A673 (cell line): ENCODE results near the gene MANEAL. TPM values are rescaled to one million over a fixed set of nuclear protein-coding genes. Genes with fewer than 3 reads are reported as not detected.

Source experiments
- BruUV-seq: library from RNA; stranded (reverse); fragments of 400-500 nt; replicated peaks from 2 replicates; lab custom pipeline; 2021; lab: Mats Ljungman, UMichigan
- CTCF ChIA-PET: fragments of 300-600 bp; sonication (Branson Sonifier 250); formaldehyde crosslinking; loops from one replicate; lab custom pipeline; 2022; ENCODE audit warnings: antibody characterized with exemption; lab: Charles Lee
- POLR2A ChIA-PET: fragments of 300-600 bp; sonication (Branson Sonifier 250); formaldehyde crosslinking; loops from one replicate; lab custom pipeline; 2022; ENCODE audit warnings: antibody characterized with exemption; ENCODE audit not compliant: low non-redundant PET; lab: Charles Lee
- DNase-seq: peaks from one replicate; pipeline ENCODE4 v3.0.0-alpha.2; 2015; ENCODE audit warnings: low spot score
- H3K27ac ChIP-seq: fragments of 200-600 bp; sonication (generic); 2 replicates; pipeline ENCODE4 v1.5.1; 2016; ENCODE audit warnings: mixed run types, low read depth, mild to moderate bottlenecking, mixed read lengths, antibody characterized with exemption, low read length; ENCODE audit not compliant: poor library complexity, severe bottlenecking
- H3K27me3 ChIP-seq: fragments of 200-600 bp; sonication (generic); replicated peaks from 2 replicates; pipeline ENCODE4 v1.6.1; 2017; ENCODE audit warnings: mixed run types, low read depth, mild to moderate bottlenecking, mixed read lengths, antibody characterized with exemption, low read length; ENCODE audit not compliant: insufficient read depth, poor library complexity
- H3K36me3 ChIP-seq: fragments of 200-600 bp; sonication (generic); 2 replicates; pipeline ENCODE4 v1.6.1; 2016; ENCODE audit warnings: mixed run types, mild to moderate bottlenecking, mixed read lengths, antibody characterized with exemption, low read length; ENCODE audit not compliant: insufficient read depth, poor library complexity, severe bottlenecking
- H3K4me1 ChIP-seq: fragments of 200-600 bp; sonication (generic); 2 replicates; pipeline ENCODE4 v1.6.1; 2017; ENCODE audit warnings: mixed run types, mild to moderate bottlenecking, mixed read lengths, antibody characterized with exemption, low read length; ENCODE audit not compliant: insufficient read depth, poor library complexity, severe bottlenecking
- H3K4me3 ChIP-seq: fragments of 200-600 bp; sonication (generic); 2 replicates; pipeline ENCODE4 v1.5.1; 2016; ENCODE audit warnings: low read depth, mixed run types, mild to moderate bottlenecking, mixed read lengths, low read length; ENCODE audit not compliant: poor library complexity, severe bottlenecking
- H3K9me3 ChIP-seq: fragments of 200-600 bp; sonication (generic); 2 replicates; pipeline ENCODE4 v1.6.1; 2016; ENCODE audit warnings: mixed run types, low read depth, mild to moderate bottlenecking, mixed read lengths, antibody characterized with exemption, low read length; ENCODE audit not compliant: poor library complexity, severe bottlenecking
- EZH2 ChIP-seq: fragments of 200-600 bp; sonication (generic); IDR thresholded peaks from 2 replicates; pipeline ENCODE4 v1.6.1; 2017; ENCODE audit warnings: borderline replicate concordance, low read depth, mild to moderate bottlenecking, mixed read lengths, antibody characterized with exemption, low read length; ENCODE audit not compliant: poor library complexity, severe bottlenecking
- intact Hi-C: fragments of 100-400 bp; cut with micrococcal nuclease; formaldehyde crosslinking; loops from one replicate; pipeline ENCODE4 v1.10.0; 2022; ENCODE audit not compliant: unreplicated experiment
- total RNA-seq: library from RNA; stranded (reverse); gene quantifications from 2 replicates; pipeline ENCODE4 v1.2.3, GENCODE V29; 2021
- TF ChIP-seq, protein P1 (sequence below): fragments of 300-800, 200-600 bp; sonication (generic); conservative IDR thresholded peaks from 2 replicates; pipeline ENCODE4 v1.5.1; 2017; ENCODE audit warnings: low read depth, mild to moderate bottlenecking, antibody characterized with exemption, low read length, moderate library complexity, mixed read lengths

The MANEAL gene
- total RNA-seq, 1 experiment from 2014 or later, result 5.9 TPM

DNA sequence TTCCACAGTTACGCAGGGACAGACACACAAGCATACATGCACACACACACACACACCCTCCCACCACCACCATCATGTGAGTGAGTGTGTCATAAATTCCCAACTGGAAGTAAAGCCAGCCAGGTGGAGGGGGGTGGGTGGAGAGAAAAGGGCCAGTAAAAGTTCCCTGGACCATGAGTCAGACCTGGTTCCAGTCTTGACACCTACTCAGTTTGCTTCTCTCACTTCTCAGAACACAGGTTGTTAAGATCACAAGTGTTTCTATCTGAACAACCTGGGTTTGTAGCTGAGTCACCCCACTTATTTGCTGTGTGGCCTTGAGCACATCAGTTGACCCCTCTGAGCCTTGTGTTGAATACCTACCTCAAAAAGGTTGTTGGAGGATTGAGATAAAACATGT is 38.4 kb upstream of the MANEAL start:
- intact Hi-C loops, result no loop called here
- ChIA-PET CTCF (no interaction called here), POLR2A (no interaction called here)
- H3K4me1 ChIP-seq, result no peaks in the 10 kb centered on the region
- no TSS peak for BruUV-seq
- H3K36me3 ChIP-seq, result no peaks in the 10 kb centered on the region
- H3K9me3 ChIP-seq, result no peaks in the 10 kb centered on the region
- no peak overlapping the region for H3K4me3 ChIP-seq
- DNase-seq, result no peak
- H3K27ac ChIP-seq, result no peak overlapping the region
- H3K27me3 ChIP-seq, result peaks cover 88% of the 10 kb centered on the region
- TF ChIP-seq, protein P1, sequence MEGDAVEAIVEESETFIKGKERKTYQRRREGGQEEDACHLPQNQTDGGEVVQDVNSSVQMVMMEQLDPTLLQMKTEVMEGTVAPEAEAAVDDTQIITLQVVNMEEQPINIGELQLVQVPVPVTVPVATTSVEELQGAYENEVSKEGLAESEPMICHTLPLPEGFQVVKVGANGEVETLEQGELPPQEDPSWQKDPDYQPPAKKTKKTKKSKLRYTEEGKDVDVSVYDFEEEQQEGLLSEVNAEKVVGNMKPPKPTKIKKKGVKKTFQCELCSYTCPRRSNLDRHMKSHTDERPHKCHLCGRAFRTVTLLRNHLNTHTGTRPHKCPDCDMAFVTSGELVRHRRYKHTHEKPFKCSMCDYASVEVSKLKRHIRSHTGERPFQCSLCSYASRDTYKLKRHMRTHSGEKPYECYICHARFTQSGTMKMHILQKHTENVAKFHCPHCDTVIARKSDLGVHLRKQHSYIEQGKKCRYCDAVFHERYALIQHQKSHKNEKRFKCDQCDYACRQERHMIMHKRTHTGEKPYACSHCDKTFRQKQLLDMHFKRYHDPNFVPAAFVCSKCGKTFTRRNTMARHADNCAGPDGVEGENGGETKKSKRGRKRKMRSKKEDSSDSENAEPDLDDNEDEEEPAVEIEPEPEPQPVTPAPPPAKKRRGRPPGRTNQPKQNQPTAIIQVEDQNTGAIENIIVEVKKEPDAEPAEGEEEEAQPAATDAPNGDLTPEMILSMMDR, result no peak
- no peak for TF ChIP-seq EZH2

DNA sequence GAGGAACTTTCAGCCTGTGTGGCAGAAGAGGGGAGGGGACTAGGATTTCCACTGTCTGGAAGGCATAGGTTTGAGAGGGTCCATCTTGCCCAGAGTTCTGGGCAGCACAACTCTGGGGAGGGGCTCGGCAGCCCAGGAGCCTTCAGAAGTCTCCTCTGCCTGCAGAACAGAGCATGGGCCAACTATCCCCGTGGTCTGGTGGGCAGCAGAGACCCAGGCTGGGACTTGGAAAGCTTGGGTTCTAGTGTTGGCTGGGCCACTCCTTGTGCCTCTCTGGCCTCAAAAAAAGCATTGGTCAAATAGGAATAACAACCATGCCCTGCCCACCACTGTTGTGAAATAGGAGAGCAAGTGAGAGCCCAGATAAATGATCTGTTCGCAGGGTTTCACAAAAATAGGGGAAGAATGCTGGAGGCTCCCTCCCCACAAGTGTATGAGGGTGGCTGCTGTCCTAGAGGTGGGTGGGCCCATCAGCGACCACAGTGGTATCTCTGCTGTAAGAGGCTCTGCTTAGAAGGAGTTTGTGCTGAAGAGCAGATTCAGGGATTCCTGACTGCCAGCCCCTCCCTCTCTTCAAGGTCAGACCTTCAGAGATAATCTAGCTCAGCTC is 37.6 kb upstream of the MANEAL start:
- TF ChIP-seq, protein P1, result no peak
- no peak for TF ChIP-seq EZH2
- Histone ChIP-seq H3K27me3 (peaks cover 85% of the 10 kb centered on the region), H3K4me3 (no peak overlapping the region), H3K9me3 (no peaks in the 10 kb centered on the region), H3K36me3 (no peaks in the 10 kb centered on the region), H3K27ac (no peak overlapping the region), H3K4me1 (no peaks in the 10 kb centered on the region)
- no peak for DNase-seq
- intact Hi-C loops, result no loop called here
- ChIA-PET POLR2A (no interaction called here), CTCF (no interaction called here)
- no TSS peak for BruUV-seq

DNA sequence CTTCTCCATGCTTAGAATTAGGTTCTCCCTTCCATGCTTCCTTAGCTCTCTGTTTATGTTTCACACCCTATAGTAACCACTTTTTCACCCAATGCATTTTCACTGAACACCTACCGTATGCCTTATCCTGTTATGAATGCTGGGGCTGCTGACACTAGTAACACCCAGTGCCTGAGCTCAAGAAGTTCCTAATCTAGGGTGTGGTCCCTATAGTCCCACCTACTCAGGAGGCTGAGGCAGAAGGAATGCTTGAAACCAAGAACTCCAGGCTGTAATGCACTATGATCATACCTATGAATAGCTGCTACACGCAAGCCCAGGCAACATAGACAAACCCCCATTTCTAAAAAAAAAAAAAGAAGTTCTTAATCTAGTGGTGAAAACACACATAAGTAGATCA is 34.2 kb upstream of the MANEAL start:
- BruUV-seq, result no TSS peak
- Histone ChIP-seq H3K36me3 (no peaks in the 10 kb centered on the region), H3K4me1 (no peaks in the 10 kb centered on the region), H3K27ac (no peak overlapping the region), H3K27me3 (peaks cover 82% of the 10 kb centered on the region), H3K4me3 (no peak overlapping the region), H3K9me3 (no peaks in the 10 kb centered on the region)
- DNase-seq, result no peak
- ChIA-PET CTCF (no interaction called here), POLR2A (no interaction called here)
- intact Hi-C loops, result no loop called here
- TF ChIP-seq, protein P1, result no peak
- no peak for TF ChIP-seq EZH2
